Panc1 (cell line): Measurements from ENCODE around the gene NUPR1. TPM values are rescaled to one million over a fixed set of nuclear protein-coding genes. Genes with fewer than 3 reads are reported as not detected.

Experiments
- ATAC-seq: fragments of 200-7000 bp; cut with Tn5 transposase; 2 replicates; pipeline ENCODE4 v1.9.1; 2020; ENCODE audit warnings: mild to moderate bottlenecking, moderate library complexity
- BruUV-seq: library from RNA; stranded (reverse); fragments of 400-500 nt; replicated peaks from 2 replicates; lab custom pipeline; 2021; lab: Mats Ljungman, UMichigan
- CTCF ChIA-PET: fragments of 300-600 bp; sonication (Branson Sonifier 250); formaldehyde crosslinking; loops from one replicate; lab custom pipeline; 2022; ENCODE audit warnings: antibody characterized with exemption; lab: Charles Lee
- POLR2A ChIA-PET: fragments of 300-600 bp; sonication (Branson Sonifier 250); formaldehyde crosslinking; loops from one replicate; lab custom pipeline; 2022; ENCODE audit warnings: antibody characterized with exemption; lab: Charles Lee
- DNase-seq: peaks from one replicate; pipeline ENCODE4 v3.0.0-alpha.2; 2010; ENCODE audit warnings: low read depth, low spot score
- H3K27ac ChIP-seq: 2 replicates; pipeline ENCODE4 v1.5.1; 2011; ENCODE audit warnings: mild to moderate bottlenecking, low read length, inconsistent platforms
- H3K27me3 ChIP-seq: fragments of 200-500 bp; sonication (Bioruptor generic); 2 replicates; pipeline ENCODE4 v1.6.0; 2014; ENCODE audit warnings: low read length, inconsistent platforms; ENCODE audit not compliant: control insufficient read depth, insufficient read depth
- H3K36me3 ChIP-seq: fragments of 200-500 bp; sonication (Bioruptor generic); 2 replicates; pipeline ENCODE4 v1.5.1; 2014; ENCODE audit warnings: inconsistent platforms, mild to moderate bottlenecking, low read length, moderate library complexity; ENCODE audit not compliant: control insufficient read depth, insufficient read depth
- H3K4me1 ChIP-seq: 2 replicates; pipeline ENCODE4 v1.5.1; 2011; ENCODE audit warnings: inconsistent platforms, mild to moderate bottlenecking, low read length, moderate library complexity; ENCODE audit not compliant: control insufficient read depth, insufficient read depth
- H3K4me3 ChIP-seq, 2 experiments: 2 replicates each; pipeline ENCODE4 v1.5.1; 2011 to 2012; ENCODE audit warnings: low read depth in 2 of 2, low read length in 2 of 2, mild to moderate bottlenecking in 2 of 2, inconsistent platforms in 1 of 2, moderate library complexity in 1 of 2
- H3K9me3 ChIP-seq: fragments of 200-500 bp; sonication (Bioruptor generic); 2 replicates; pipeline ENCODE4 v1.5.1; 2014; ENCODE audit warnings: low read depth, mild to moderate bottlenecking, inconsistent platforms, low read length, moderate library complexity; ENCODE audit not compliant: control insufficient read depth, insufficient read depth
- CTCF ChIP-seq: fragments of 450-650 bp; IDR thresholded peaks from 2 replicates; pipeline ENCODE4 v1.5.1; 2017; ENCODE audit warnings: mild to moderate bottlenecking
- POLR2AphosphoS5 ChIP-seq: IDR thresholded peaks from 2 replicates; pipeline ENCODE4 v1.6.1; 2012; ENCODE audit warnings: mild to moderate bottlenecking, low read depth, low read length, moderate library complexity
- REST ChIP-seq, 2 experiments: IDR thresholded peaks; 2 replicates each; pipeline ENCODE4 v1.6.1; 2011 to 2012; ENCODE audit warnings: low read depth in 2 of 2, control low read depth in 1 of 2, low read length in 1 of 2, mild to moderate bottlenecking in 1 of 2, moderate library complexity in 1 of 2; ENCODE audit not compliant: insufficient read depth in 1 of 2
- SIN3A ChIP-seq: IDR thresholded peaks from 2 replicates; pipeline ENCODE4 v1.6.1; 2012; ENCODE audit warnings: low read depth, mild to moderate bottlenecking, low read length, moderate library complexity, borderline replicate concordance; ENCODE audit not compliant: insufficient read depth
- TCF7L2 ChIP-seq: IDR thresholded peaks from 2 replicates; pipeline ENCODE4 v1.6.1; 2011; ENCODE audit warnings: mild to moderate bottlenecking, low read depth, low read length, inconsistent platforms
- in situ Hi-C: cut with HindIII; loops from 2 replicates; pipeline ENCODE4 v1.10.0; 2016; ENCODE audit warnings: low sequenced_read_pairs, low pct_unique_long_range_greater_than_20kb
- intact Hi-C: fragments of 100-400 bp; cut with micrococcal nuclease; formaldehyde crosslinking; loops from one replicate; pipeline ENCODE4 v1.10.0; 2022; ENCODE audit not compliant: unreplicated experiment
- total RNA-seq: library from RNA; stranded (reverse); gene quantifications from one replicate; pipeline ENCODE4 v1.2.1, GENCODE V29; 2021; ENCODE audit not compliant: unreplicated experiment

Gene NUPR1
- total RNA-seq, 1 experiment from 2014 or later = 79.7 TPM

DNA sequence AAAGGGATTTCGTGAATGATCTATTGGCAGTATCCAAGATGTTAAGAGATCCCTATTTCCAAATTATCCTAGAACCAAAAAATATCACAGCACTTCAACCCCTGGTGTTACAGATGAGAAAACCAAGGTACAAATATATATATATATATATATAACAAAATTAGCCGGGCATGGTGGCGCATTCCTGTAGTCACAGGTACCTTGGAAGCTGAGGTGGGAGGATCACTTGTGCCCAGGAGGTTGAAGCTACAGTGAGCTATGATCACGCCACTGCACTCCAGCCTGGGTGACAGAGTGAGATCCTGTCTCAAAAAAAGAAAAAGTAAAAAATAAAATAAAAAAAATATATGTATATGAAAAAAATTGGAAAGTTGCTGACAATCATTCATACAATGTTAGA lies 46.3 kb downstream of the NUPR1 start:
- Histone ChIP-seq H3K27me3 (no peaks in the 10 kb centered on the region), H3K36me3 (no peaks in the 10 kb centered on the region; the same call in 1 of the 2 replicates), H3K4me1 (peaks cover 4% of the 10 kb centered on the region), H3K4me3 (peak overlapping the region; percentile 93 to 97), H3K9me3 (no peaks in the 10 kb centered on the region), H3K27ac (peak overlapping the region; percentile 95)
- in situ Hi-C loops (no loop called here), intact Hi-C loops (no loop called here)
- ChIA-PET POLR2A (interaction anchor here (0.5 to 0.7 kb wide), 2 partner anchors 8 to 38 kb away, joined by 5 to 6 read pairs; no protein-coding TSS in a partner anchor), CTCF (no interaction called here)
- ATAC-seq (no peak), DNase-seq (no peak)
- no TSS peak for BruUV-seq
- TF ChIP-seq SIN3A (no peak), CTCF (no peak), REST (IDR thresholded peaks at IDR 0.05; ENCODE audit: insufficient read depth in 1 of 2, low read depth in 2 of 2, low read length in 1 of 2) (no peak), POLR2AphosphoS5 (no peak), TCF7L2 (no peak)

GRCh38 chr16:28491970-28492474 lies 46.8 kb downstream of the NUPR1 start, which contains the start of gene CLN3:
Gene CLN3, minus strand, starts transcription at chr16:28492074. Its CDS starts 315 bp downstream, at chr16:28491759.
- peak; percentile 62; the same call in 1 of the 2 replicates for TF ChIP-seq SIN3A
- TF ChIP-seq TCF7L2 = no peak
- TF ChIP-seq POLR2AphosphoS5 = peak; percentile 63; the same call in 1 of the 2 replicates
- peak; percentile 83 for DNase-seq
- peaks cover 4% of the 10 kb centered on the region for H3K4me1 ChIP-seq
- peak; percentile 97 for ATAC-seq
- POLR2A ChIA-PET = interaction anchor here (0.6 kb wide), 1 partner anchor 14 kb away, joined by 8 read pairs; no protein-coding TSS in a partner anchor
- peak within 1 kb of the TSS; percentile 93 to 97 for H3K4me3 ChIP-seq
- in situ Hi-C loops = no loop called here
- no peaks in the 10 kb centered on the region for H3K27me3 ChIP-seq
- no peaks in the 10 kb centered on the region; the same call in 1 of the 2 replicates for H3K36me3 ChIP-seq
- H3K9me3 ChIP-seq = no peaks in the 10 kb centered on the region
- no TSS peak for BruUV-seq
- CTCF ChIA-PET = no interaction called here
- intact Hi-C loops = no loop called here
- peak within 1 kb of the TSS; percentile 95 for H3K27ac ChIP-seq
